ENCODE measurements around the gene SAFB.

The SAFB gene

DNA sequence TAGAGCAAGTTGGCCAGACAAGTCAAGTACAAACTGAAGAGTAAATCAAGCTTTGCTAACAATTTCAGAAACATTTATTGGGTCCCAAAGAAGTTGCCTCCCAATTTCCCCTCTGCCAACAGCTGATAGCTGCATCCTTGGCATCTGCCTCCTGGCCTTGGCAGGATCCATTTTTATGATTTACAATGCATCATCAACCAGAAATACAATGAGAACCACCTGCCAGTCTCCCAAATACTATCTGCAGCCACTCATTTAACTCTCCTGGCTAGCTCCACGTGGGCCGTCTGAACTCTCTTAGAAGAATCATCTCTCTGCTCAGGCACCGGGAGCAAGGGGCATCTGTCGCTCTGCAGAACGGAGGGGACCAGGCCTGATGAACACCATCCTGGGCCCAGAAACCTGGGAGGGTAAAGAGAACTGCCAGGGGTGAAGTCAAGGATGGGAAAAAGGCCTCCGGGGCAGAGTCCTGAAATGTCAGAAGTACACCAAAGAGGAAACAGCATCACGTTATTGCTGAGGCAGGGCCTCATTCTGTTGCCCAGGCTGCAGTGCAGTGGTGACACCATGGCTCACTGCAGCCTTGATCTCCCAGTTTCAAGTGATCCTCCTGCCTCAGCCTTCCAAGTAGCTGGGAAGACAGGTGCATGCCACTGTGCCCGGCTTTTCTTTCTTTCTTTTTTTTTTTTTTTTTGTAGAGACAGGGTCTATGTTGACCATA, 94.5 kb downstream of the SAFB start:
- no peak for DNase-seq (ENCODE audit: low spot score)
- in situ Hi-C loops (cut with MboI; ENCODE audit: low pct_unique_long_range_greater_than_20kb, low sequenced_read_pairs, unreplicated experiment), result no loop called here
- no peak for TF ChIP-seq CTCF (IDR thresholded peaks at IDR 0.05; ENCODE audit: extremely low read depth, insufficient read depth, missing control alignments)

Measured in GM13977 (cell line).